ENCODE results near the gene TRIM54. TPM values are rescaled to one million over a fixed set of nuclear protein-coding genes. Genes with fewer than 3 reads are reported as not detected.
A peak's percentile ranks its signal among the peaks of the same experiment; 100 is the strongest.

TRIM54 gene
- total and polyA plus RNA-seq, 3 donors from 2014 or later: 28.3 to 46.8 (median 38.5) TPM

- peak; percentile 70 for DNase-seq
- 0% methylated on average over 12 of the region's 12 CpGs for WGBS, 2 donors
- Histone ChIP-seq H3K36me3 (ENCODE audit: low read depth, missing control alignments) (no peaks in the 10 kb centered on the region), H3K27me3 (no peaks in the 10 kb centered on the region), H3K9me3 (no peaks in the 10 kb centered on the region), H3K4me1 (peaks cover 31% of the 10 kb centered on the region), H3K4me3 (peak overlapping the region; percentile 91 to 94), H3K27ac (peak overlapping the region; percentile 88 to 89)
- intact Hi-C loops (cut with DNase I; ENCODE audit: low total_unique reads): no loop called here
- no peak for TF ChIP-seq CTCF (IDR thresholded peaks at IDR 0.05)
- TF ChIP-seq POLR2A (IDR thresholded peaks at IDR 0.05): no peak
Observed at GRCh38 chr2:27356056-27356381, 73.8 kb downstream of the TRIM54 start.

- DNase-seq: peak; percentile 97
- Histone ChIP-seq H3K36me3 (ENCODE audit: low read depth, missing control alignments) (no peaks in the 10 kb centered on the region), H3K4me1 (peaks cover 31% of the 10 kb centered on the region), H3K27me3 (no peaks in the 10 kb centered on the region), H3K4me3 (peak within 1 kb of the TSS; percentile 91 to 94), H3K27ac (peak within 1 kb of the TSS; percentile 88 to 89), H3K9me3 (no peaks in the 10 kb centered on the region)
- intact Hi-C loops (cut with DNase I; ENCODE audit: low total_unique reads): no loop called here
- peak in 2 of 3 experiments; percentile 22 to 42 for TF ChIP-seq CTCF (IDR thresholded peaks at IDR 0.05)
- TF ChIP-seq POLR2A (IDR thresholded peaks at IDR 0.05): no peak
- WGBS, 2 donors: 0% methylated on average over 36 to 66 of the region's 67 CpGs
Observed at GRCh38 chr2:27356382-27357181, 74.4 kb downstream of the TRIM54 start, which contains the start of gene GTF3C2. TSS of gene GTF3C2 (minus strand) at chr2:27356764. CDS start at chr2:27343554, 13,210 bp downstream.

Other genes starting within 250 kb of the TRIM54 start
- 10 to 100 TPM; 64.8 to 73.9 TPM for gene TMEM214, start 249.5 kb upstream of the TRIM54 start, total RNA-seq
- gene TMEM214, start 249.5 kb upstream of the TRIM54 start, polyA plus RNA-seq (ENCODE audit: insufficient read depth, low read depth, low replicate concordance): 81.9 TPM
- gene AGBL5, start 230.8 kb upstream of the TRIM54 start, total RNA-seq: 100 to 1,000 TPM; 227 to 294 TPM
- 784 TPM for gene AGBL5, start 230.8 kb upstream of the TRIM54 start, polyA plus RNA-seq (ENCODE audit: insufficient read depth, low read depth, low replicate concordance)
- gene OST4, start 210.8 kb upstream of the TRIM54 start, total RNA-seq: 100 to 1,000 TPM; 220 to 262 TPM
- 297 TPM for gene OST4, start 210.8 kb upstream of the TRIM54 start, polyA plus RNA-seq (ENCODE audit: insufficient read depth, low read depth, low replicate concordance)
- gene EMILIN1, start 203.8 kb upstream of the TRIM54 start, total RNA-seq: 10 to 100 TPM; 29.2 to 50.7 TPM
- 35.9 TPM for gene EMILIN1, start 203.8 kb upstream of the TRIM54 start, polyA plus RNA-seq (ENCODE audit: insufficient read depth, low read depth, low replicate concordance)
- gene KHK, start 195.7 kb upstream of the TRIM54 start, total RNA-seq: 10 to 100 TPM in 1 of 2 donors, 1 to 10 TPM in 1; 5.3 to 13.4 TPM
- gene KHK, start 195.7 kb upstream of the TRIM54 start, polyA plus RNA-seq (ENCODE audit: insufficient read depth, low read depth, low replicate concordance): 11.5 TPM
- gene CGREF1, start 163.3 kb upstream of the TRIM54 start, total RNA-seq: 10 to 100 TPM in 1 of 2 donors, 1 to 10 TPM in 1; 6.6 to 11.1 TPM
- gene CGREF1, start 163.3 kb upstream of the TRIM54 start, polyA plus RNA-seq (ENCODE audit: insufficient read depth, low read depth, low replicate concordance): 7.4 TPM
- 10 to 100 TPM; 37.3 to 76.4 TPM for gene ABHD1, start 158.6 kb upstream of the TRIM54 start, total RNA-seq
- gene ABHD1, start 158.6 kb upstream of the TRIM54 start, polyA plus RNA-seq (ENCODE audit: insufficient read depth, low read depth, low replicate concordance): 141 TPM
- 10 to 100 TPM; 82.0 to 84.0 TPM for gene PREB, start 147.8 kb upstream of the TRIM54 start, total RNA-seq
- gene PREB, start 147.8 kb upstream of the TRIM54 start, polyA plus RNA-seq (ENCODE audit: insufficient read depth, low read depth, low replicate concordance): 62.4 TPM
- gene PRR30, start 143.0 kb upstream of the TRIM54 start, total RNA-seq: 10 to 100 TPM; 12.8 to 55.4 TPM
- 153 TPM for gene PRR30, start 143.0 kb upstream of the TRIM54 start, polyA plus RNA-seq (ENCODE audit: insufficient read depth, low read depth, low replicate concordance)
- gene TCF23, start 133.4 kb upstream of the TRIM54 start, total RNA-seq: 1 to 10 TPM; 5.5 to 6.7 TPM
- gene TCF23, start 133.4 kb upstream of the TRIM54 start, polyA plus RNA-seq (ENCODE audit: insufficient read depth, low read depth, low replicate concordance): 6.6 TPM
- 100 to 1,000 TPM; 263 to 295 TPM for gene ATRAID, start 70.4 kb upstream of the TRIM54 start, total RNA-seq
- 323 TPM for gene ATRAID, start 70.4 kb upstream of the TRIM54 start, polyA plus RNA-seq (ENCODE audit: insufficient read depth, low read depth, low replicate concordance)
- gene SLC5A6, start 70.2 kb upstream of the TRIM54 start, total RNA-seq: 10 to 100 TPM; 83.4 to 84.0 TPM
- gene SLC5A6, start 70.2 kb upstream of the TRIM54 start, polyA plus RNA-seq (ENCODE audit: insufficient read depth, low read depth, low replicate concordance): 83.9 TPM
- gene CAD, start 65.1 kb upstream of the TRIM54 start, total RNA-seq: 10 to 100 TPM; 62.5 to 66.9 TPM
- 40.0 TPM for gene CAD, start 65.1 kb upstream of the TRIM54 start, polyA plus RNA-seq (ENCODE audit: insufficient read depth, low read depth, low replicate concordance)
- 100 to 1,000 TPM; 130 to 160 TPM for gene SLC30A3, start 19.4 kb upstream of the TRIM54 start, total RNA-seq
- gene SLC30A3, start 19.4 kb upstream of the TRIM54 start, polyA plus RNA-seq (ENCODE audit: insufficient read depth, low read depth, low replicate concordance): 111 TPM
- 10 to 100 TPM; 37.4 to 57.9 TPM for gene DNAJC5G, start 7.0 kb upstream of the TRIM54 start, total RNA-seq
- gene DNAJC5G, start 7.0 kb upstream of the TRIM54 start, polyA plus RNA-seq (ENCODE audit: insufficient read depth, low read depth, low replicate concordance): 65.0 TPM
- gene UCN, start 26.0 kb downstream of the TRIM54 start, total RNA-seq: 10 to 100 TPM; 16.2 to 18.8 TPM
- 0.75 TPM for gene UCN, start 26.0 kb downstream of the TRIM54 start, polyA plus RNA-seq (ENCODE audit: insufficient read depth, low read depth, low replicate concordance)
- gene MPV17, start 40.7 kb downstream of the TRIM54 start, total RNA-seq: 10 to 100 TPM; 71.2 to 72.3 TPM
- 59.5 TPM for gene MPV17, start 40.7 kb downstream of the TRIM54 start, polyA plus RNA-seq (ENCODE audit: insufficient read depth, low read depth, low replicate concordance)
- 10 to 100 TPM; 72.6 to 91.3 TPM for gene GTF3C2, start 74.3 kb downstream of the TRIM54 start, total RNA-seq
- 55.1 TPM for gene GTF3C2, start 74.3 kb downstream of the TRIM54 start, polyA plus RNA-seq (ENCODE audit: insufficient read depth, low read depth, low replicate concordance)
- 10 to 100 TPM; 59.4 to 67.7 TPM for gene EIF2B4, start 87.9 kb downstream of the TRIM54 start, total RNA-seq
- 111 TPM for gene EIF2B4, start 87.9 kb downstream of the TRIM54 start, polyA plus RNA-seq (ENCODE audit: insufficient read depth, low read depth, low replicate concordance)
- gene SNX17, start 88.2 kb downstream of the TRIM54 start, total RNA-seq: 100 to 1,000 TPM in 1 of 2 donors, 10 to 100 TPM in 1; 79.3 to 104 TPM
- gene SNX17, start 88.2 kb downstream of the TRIM54 start, polyA plus RNA-seq (ENCODE audit: insufficient read depth, low read depth, low replicate concordance): 96.5 TPM
- gene ZNF513, start 98.3 kb downstream of the TRIM54 start, total RNA-seq: 10 to 100 TPM; 26.7 to 39.4 TPM
- 39.8 TPM for gene ZNF513, start 98.3 kb downstream of the TRIM54 start, polyA plus RNA-seq (ENCODE audit: insufficient read depth, low read depth, low replicate concordance)
- 100 to 1,000 TPM; 163 to 245 TPM for gene PPM1G, start 127.2 kb downstream of the TRIM54 start, total RNA-seq
- 569 TPM for gene PPM1G, start 127.2 kb downstream of the TRIM54 start, polyA plus RNA-seq (ENCODE audit: insufficient read depth, low read depth, low replicate concordance)
- gene NRBP1, start 146.2 kb downstream of the TRIM54 start, total RNA-seq: 100 to 1,000 TPM; 112 to 139 TPM
- 191 TPM for gene NRBP1, start 146.2 kb downstream of the TRIM54 start, polyA plus RNA-seq (ENCODE audit: insufficient read depth, low read depth, low replicate concordance)
- gene KRTCAP3, start 160.0 kb downstream of the TRIM54 start, total RNA-seq: 1 to 10 TPM; 4.3 to 6.8 TPM
- gene KRTCAP3, start 160.0 kb downstream of the TRIM54 start, polyA plus RNA-seq (ENCODE audit: insufficient read depth, low read depth, low replicate concordance): 5.1 TPM
- 100 to 1,000 TPM in 1 of 2 donors, 10 to 100 TPM in 1; 76.4 to 133 TPM for gene IFT172, start 207.3 kb downstream of the TRIM54 start, total RNA-seq
- gene IFT172, start 207.3 kb downstream of the TRIM54 start, polyA plus RNA-seq (ENCODE audit: insufficient read depth, low read depth, low replicate concordance): 151 TPM
- gene FNDC4, start 212.8 kb downstream of the TRIM54 start, total RNA-seq: 10 to 100 TPM; 23.5 to 39.2 TPM
- gene FNDC4, start 212.8 kb downstream of the TRIM54 start, polyA plus RNA-seq (ENCODE audit: insufficient read depth, low read depth, low replicate concordance): 35.9 TPM
- gene GCKR, start 214.4 kb downstream of the TRIM54 start, total RNA-seq: 1 to 10 TPM; 2.3 to 3.3 TPM
- gene GCKR, start 214.4 kb downstream of the TRIM54 start, polyA plus RNA-seq (ENCODE audit: insufficient read depth, low read depth, low replicate concordance): 4.9 TPM